Suppressor macrophage treated with lipopolysaccharide for 1 hour (primary cell): Measurements from ENCODE around the gene COX10.
A peak's percentile ranks its signal among the peaks of the same experiment; 100 is the strongest.
"Not testable (repeated sequence)": the region's sequence is repeated elsewhere in the genome, so short reads cannot be mapped to it uniquely, and the experiment has no call there.

Experiments used
- DNase-seq, 3 donors: peaks; one replicate each; pipeline ENCODE4 v3.0.0-alpha.2; 2020 to 2022

The COX10 gene

GRCh38 chr17:14069251-14070021 lies at the start of gene COX10:
COX10 (plus strand) TSS chr17:14069504; CDS start chr17:14069606, 102 bp downstream.
- peak; percentile 85 to 93 (median 91) for DNase-seq

- not testable (repeated sequence) for DNase-seq
Observed at GRCh38 chr17:14021651-14022294, 47.5 kb upstream of the COX10 start.

- not testable (repeated sequence) for DNase-seq
Observed at GRCh38 chr17:14029755-14030154, 39.5 kb upstream of the COX10 start.

DNA sequence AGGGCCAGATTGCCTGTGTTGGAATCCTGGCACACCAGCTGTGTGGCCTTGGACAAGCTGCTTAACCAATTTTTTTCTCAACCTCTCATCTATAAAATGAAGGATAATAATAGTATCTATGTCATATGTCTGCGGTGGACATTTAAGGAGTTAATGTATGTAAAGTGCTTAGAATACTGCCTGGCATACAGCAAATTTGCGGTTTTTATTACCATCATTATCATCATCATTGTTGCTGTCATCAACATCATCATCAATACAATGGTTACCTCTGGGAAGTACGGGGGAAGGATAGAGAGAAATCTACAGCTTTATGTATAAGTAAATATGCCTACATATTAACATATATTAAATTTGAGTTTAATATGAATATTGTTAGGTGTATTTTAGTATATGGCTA lies 37.1 kb upstream of the COX10 start:
- DNase-seq: no peak

DNA sequence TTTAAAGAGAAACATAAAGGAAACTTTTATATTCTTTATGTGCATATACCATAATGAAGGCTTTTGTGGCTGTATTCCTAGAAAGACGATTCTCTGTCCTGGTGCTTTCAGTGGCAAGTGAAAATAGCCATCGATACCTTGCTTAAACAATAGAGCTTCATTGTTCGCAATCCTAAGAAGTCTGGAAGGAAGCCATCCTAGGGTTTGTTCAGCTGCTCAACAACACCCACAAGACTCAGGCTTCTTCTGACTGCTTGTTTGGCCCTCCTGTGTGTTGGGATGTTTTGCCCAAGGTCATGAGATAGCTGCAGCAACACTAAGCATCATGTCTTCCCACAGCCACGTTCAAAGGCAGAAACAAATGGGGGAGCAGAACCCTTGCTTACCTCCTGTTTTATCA lies 36.1 kb upstream of the COX10 start:
- DNase-seq: no peak

DNA sequence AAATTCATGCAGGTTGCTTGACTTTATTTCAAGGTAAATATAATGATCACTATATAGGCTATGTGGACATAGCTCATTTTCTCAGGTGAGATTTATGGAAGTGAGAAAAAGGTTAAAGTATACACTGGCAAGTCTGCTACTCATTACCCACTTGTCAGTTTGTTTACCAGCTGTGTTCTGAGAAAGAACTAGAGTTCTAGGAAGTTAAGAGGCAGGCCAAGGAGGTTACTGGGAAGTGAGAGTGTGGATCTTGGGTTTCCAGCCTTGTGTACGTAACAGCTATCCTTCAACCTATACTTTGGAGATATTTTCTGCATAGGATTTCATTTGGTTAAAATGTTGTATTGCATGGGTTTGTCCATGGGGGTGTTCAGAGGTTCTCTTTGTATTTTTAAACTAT lies 31.9 kb upstream of the COX10 start:
- no peak for DNase-seq

DNA sequence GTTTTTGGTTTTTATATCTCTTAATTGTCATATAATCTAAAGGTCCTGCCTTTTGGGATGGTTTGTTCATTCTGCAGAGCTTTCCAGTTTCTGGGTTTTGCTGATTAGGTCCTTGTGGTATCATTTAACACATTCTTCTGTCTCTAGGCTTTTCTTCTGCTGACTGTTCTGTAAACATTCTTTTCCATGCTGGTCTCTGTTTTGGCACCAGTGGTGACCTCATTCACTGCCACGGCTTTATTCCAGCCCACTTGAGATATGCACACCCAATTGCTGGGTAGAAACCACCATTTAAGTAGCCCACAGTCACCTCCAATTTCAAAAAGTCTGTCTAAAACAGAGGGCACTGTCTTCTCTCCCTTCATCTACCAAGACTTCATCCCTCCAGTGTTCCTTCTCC lies 31.1 kb upstream of the COX10 start:
- no peak for DNase-seq

DNA sequence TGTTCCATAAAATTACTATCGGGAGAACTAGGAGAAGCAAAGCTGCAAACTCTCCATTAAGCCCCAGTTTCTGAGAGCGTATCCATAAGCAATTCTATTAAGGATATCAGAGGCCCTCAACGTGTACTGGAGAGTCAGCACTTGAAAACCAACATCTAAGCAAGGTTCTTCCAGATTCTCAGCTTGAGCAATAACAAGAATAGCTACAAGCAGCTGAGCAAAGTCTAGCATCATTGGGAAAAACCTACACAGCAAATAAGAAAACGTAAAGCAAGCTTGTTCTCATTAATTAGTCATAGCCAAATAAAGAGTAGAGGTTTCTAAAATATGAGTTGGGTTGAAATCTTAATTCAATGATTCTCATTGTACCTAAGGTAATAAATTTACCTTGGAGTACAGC lies 26.9 kb upstream of the COX10 start:
- no peak for DNase-seq

DNA sequence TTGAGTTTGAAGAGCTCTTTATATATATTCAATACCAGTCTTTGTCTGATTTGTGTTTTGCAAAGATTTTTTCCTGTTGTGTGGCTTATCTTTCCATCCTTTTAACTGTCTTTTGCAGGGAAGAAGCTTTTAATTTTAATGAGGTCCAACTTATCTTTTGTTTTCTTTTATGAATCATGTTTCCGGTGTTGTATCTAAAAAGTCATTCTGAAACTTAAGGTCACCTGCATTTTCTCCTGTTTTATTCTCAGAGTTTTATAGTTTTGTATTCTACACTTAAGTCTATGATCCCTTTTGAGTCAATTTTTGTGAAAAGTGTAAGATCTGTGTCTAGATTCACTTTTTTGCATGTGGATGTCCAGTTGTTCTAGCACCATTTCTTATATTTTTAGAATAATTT lies 24.6 kb upstream of the COX10 start:
- no peak for DNase-seq

- no peak for DNase-seq
Observed at GRCh38 chr17:14046978-14047377, 22.3 kb upstream of the COX10 start.

GRCh38 chr17:14047591-14047990 lies 21.7 kb upstream of the COX10 start:
- DNase-seq: no peak

DNA sequence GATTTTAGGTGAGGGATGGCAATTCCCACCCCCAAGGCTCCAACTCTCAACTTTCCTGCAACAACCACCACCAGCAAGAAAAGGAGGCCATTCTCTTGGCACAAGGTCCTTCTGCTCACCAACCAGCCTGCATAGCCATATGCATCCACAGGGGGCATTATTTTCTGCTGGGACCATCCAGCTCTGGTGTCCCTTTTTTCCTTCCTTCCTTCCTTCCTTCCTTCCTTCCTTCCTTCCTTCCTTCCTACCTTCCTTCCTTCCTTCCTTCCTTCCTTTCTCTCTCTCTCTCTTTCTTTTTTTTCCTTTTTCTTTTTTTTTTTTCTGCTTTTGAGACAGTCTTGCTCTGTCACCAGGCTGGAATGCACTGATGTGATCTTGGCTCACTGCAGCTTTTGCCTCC lies 21.1 kb upstream of the COX10 start:
- no peak for DNase-seq

DNA sequence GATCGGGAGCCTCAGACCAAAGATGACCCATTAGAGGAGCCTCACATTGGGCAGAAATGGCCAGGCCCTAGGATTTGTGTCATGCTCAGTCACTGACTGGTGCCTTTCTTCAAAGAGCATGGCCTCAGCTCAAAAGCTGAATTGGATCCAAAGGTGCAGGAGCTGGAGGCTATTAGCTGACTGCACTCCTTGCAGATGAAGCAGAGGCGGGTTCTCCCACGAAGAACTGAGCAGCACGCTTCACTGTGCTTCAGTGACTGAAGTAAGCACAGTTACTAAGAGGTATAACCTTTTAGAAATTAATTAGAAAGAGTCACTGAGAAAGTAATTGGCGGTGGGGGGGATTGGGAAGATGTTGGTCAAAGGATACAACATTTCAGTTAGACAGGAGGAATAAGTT lies 18.7 kb upstream of the COX10 start:
- no peak for DNase-seq

GRCh38 chr17:14051692-14052091 lies 17.6 kb upstream of the COX10 start:
- DNase-seq: no peak

DNA sequence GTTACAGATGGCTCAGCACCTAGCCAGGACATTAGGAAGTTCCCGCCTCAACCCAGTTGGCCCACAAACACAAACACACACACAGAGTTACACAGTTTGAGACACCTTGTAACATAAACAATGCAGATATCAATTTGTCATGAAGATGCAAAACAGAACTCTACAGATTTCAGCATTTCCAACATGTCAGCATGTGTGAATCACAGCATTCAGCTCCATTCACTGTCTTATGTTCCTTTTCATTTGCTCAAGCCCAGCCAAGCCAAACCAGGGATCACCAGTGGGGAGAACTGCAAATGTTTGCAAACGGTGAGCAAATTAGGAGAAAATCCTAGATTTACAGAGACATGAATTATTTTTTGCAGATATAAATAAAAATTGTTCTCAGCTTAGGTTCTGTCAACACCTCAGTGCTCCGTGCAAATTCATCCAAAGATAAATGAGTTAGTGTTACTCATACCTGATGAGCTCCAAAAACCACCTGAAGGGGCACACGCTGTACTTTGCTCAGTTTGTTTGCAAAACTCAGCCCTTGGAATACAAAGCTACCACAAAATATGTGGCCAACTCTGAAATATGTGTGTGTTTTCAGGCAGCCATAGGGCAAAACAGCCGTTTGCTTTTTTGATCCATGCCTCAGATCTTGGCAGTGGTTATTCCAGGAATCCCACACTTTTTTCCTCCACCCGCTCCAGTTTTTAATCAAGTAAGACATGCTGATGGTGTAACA lies 16.3 kb upstream of the COX10 start:
- DNase-seq: no peak

- DNase-seq: no peak
Observed at GRCh38 chr17:14057591-14057990, 11.7 kb upstream of the COX10 start.

DNA sequence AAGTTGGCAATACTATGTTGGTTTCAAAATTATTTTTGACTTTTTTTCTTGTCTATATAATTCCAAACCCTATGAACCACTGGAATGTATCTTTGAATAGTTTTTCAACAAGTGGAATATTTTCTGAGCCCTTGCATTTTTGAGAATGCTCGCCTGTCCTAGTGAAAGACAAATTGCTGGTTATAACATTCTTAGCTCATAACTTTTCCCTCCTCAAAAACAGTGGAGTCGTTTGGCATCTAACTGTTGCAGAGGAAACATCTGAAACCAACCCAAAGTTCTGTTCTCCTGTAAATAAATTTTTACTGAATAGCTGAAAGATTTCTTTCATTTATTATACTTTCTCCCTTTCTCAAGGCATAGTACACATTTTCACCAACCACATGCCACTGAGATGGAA lies 11.3 kb upstream of the COX10 start:
- no peak for DNase-seq

DNA sequence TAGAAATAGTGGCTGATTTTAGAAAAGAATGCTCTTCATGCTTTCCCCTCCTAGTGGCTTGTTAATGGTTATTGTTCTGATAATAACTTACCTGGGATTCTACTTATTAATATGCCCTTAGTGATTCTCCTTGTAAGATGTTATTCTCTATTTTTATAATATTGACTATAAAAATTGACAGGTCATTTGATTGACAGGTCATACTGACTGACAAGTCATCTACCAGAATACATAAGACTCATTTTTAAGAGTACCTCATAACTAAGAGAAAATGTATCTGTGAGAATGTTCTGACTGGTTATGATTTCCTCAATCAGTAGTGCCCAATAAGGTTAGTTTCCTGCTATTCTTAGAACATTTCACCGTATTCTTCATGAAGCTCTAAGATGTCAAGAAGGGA lies 8.6 kb upstream of the COX10 start:
- DNase-seq: no peak

GRCh38 chr17:14061666-14062560 lies 7.4 kb upstream of the COX10 start:
- no peak for DNase-seq

- DNase-seq: no peak
Observed at GRCh38 chr17:14067347-14067746, 2.0 kb upstream of the COX10 start.

DNA sequence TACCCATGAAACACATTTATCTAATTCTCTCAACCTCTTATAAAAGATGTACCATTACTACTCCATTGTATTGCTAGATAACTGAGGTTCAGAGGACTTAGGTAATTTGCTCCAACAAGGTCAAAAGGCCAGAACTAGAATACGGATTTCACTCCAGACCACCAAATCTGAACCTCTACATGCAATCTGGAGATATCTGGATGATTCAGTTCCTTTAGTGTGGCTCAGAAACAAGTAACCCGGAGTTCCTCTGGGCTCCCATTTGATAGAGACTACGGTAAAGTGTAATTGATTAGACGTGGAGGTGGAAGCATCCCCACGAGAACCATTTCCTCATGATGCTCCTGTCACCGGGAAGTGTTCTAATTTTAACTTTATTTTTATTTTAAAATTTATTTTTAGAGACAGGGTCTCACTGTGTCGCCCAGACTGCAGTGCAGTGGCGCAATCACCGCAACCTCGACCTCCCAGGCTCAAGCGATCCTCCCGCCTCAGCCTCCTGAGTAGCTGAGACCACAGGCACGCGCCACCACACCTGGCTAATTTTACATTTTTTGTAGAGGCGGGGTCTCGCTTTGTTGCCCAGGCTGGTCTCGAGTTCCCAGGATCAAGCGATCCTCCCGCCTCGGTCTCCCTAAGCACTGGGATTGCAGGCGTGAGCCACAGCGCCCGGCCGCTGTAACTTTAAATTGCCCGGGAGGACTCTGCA lies 608 bp upstream of the COX10 start:
- no peak for DNase-seq

DNA sequence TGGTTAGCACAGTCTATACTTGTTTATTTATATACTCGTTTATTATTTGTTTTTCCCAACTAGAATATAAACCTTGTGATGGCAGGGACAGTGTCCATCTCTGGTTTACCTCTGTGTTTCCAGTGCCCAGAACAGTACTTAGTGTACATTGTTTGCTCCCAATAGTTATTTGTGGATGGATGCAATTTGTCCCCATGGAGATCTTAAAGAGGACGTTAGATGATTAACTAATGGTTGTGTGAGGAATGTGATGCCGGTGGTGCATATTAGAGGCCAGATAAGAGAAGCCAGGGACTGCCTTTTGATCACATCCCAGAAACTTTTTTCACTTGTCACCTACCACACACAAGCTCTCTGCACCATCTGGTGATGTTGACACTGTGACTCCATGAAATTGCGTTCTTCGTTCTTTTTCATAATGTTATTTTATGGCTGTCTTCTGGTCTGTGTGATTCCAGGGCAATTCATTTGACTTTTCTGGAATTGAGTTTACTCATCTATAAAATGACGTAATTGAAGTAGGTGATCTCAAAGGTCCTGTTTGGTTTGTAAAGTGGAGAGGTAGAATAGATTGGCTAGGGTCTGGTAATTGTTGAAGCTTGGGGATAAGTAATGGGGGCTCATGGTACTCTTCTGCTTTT lies 1.2 kb downstream of the COX10 start:
- no peak for DNase-seq
